ENCODE results near the gene RFC2.

GRCh38 chr7:74297516-74298233 lies 43.5 kb upstream of the RFC2 start:
- TF ChIP-seq CTCF (IDR thresholded peaks at IDR 0.05) (no peak), POLR2AphosphoS5 (IDR thresholded peaks at IDR 0.05; ENCODE audit: insufficient read depth in 1 of 2, low read depth in 1 of 2) (no peak), POLR2A (IDR thresholded peaks at IDR 0.05) (no peak)

All from vagina (tissue), 2 donors.